ENCODE data around the gene PCDH9.
A peak's percentile ranks its signal among the peaks of the same experiment; 100 is the strongest.
"Not testable (repeated sequence)": the region's sequence is repeated elsewhere in the genome, so short reads cannot be mapped to it uniquely, and the experiment has no call there.

PCDH9 gene

GRCh38 chr13:67120872-67121531, 109.1 kb downstream of the PCDH9 start:
- Histone ChIP-seq H3K27me3 (ENCODE audit: control insufficient read depth, insufficient read depth, low read length) (no peaks in the 10 kb centered on the region), H3K9ac (ENCODE audit: low read depth, low read length) (peak overlapping the region; percentile 33), H3K4me3 (ENCODE audit: low read length) (no peak overlapping the region), H3K4me2 (ENCODE audit: low read length) (no peak overlapping the region), H3K36me3 (ENCODE audit: insufficient read depth, low read length) (no peaks in the 10 kb centered on the region), H3K9me3 (replicated peaks; ENCODE audit: low read length) (no peaks in the 10 kb centered on the region), H3K4me1 (ENCODE audit: control insufficient read depth, insufficient read depth, low read length) (peaks cover 40% of the 10 kb centered on the region)

GRCh38 chr13:67119481-67119894, 110.6 kb downstream of the PCDH9 start:
- Histone ChIP-seq H3K27me3 (ENCODE audit: control insufficient read depth, insufficient read depth, low read length) (no peaks in the 10 kb centered on the region), H3K9me3 (replicated peaks; ENCODE audit: low read length) (no peaks in the 10 kb centered on the region), H3K9ac (ENCODE audit: low read depth, low read length) (peak overlapping the region; percentile 29), H3K4me2 (ENCODE audit: low read length) (peak overlapping the region; percentile 4), H3K4me1 (ENCODE audit: control insufficient read depth, insufficient read depth, low read length) (peaks cover 32% of the 10 kb centered on the region), H3K4me3 (ENCODE audit: low read length) (no peak overlapping the region), H3K36me3 (ENCODE audit: insufficient read depth, low read length) (no peaks in the 10 kb centered on the region)

DNA sequence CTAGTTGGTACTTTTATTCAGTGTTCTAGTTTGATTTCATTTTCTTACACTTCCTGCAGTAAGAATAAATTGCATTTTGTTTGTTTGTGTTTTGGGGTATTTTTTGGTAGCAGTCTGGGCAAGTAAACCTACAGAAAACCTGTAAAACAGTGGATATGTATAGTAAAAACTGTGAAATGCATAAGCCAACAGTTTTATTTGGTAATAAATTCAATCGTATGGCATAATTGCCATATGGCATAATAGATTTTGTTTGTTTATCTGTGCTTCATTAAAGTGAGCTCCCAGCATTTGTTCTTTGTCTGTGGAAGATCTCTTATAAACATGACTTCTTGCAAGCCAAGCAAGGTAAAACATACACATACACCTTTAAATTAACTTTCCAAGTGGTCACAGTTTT, 111.9 kb downstream of the PCDH9 start:
- H3K4me3 ChIP-seq (ENCODE audit: low read length), result no peak overlapping the region
- no peak overlapping the region for H3K9ac ChIP-seq (ENCODE audit: low read depth, low read length)
- H3K27me3 ChIP-seq (ENCODE audit: control insufficient read depth, insufficient read depth, low read length), result no peaks in the 10 kb centered on the region
- no peaks in the 10 kb centered on the region for H3K36me3 ChIP-seq (ENCODE audit: insufficient read depth, low read length)
- H3K4me2 ChIP-seq (ENCODE audit: low read length), result no peak overlapping the region
- H3K9me3 ChIP-seq (replicated peaks; ENCODE audit: low read length), result no peaks in the 10 kb centered on the region
- H3K4me1 ChIP-seq (ENCODE audit: control insufficient read depth, insufficient read depth, low read length), result peaks cover 22% of the 10 kb centered on the region

DNA sequence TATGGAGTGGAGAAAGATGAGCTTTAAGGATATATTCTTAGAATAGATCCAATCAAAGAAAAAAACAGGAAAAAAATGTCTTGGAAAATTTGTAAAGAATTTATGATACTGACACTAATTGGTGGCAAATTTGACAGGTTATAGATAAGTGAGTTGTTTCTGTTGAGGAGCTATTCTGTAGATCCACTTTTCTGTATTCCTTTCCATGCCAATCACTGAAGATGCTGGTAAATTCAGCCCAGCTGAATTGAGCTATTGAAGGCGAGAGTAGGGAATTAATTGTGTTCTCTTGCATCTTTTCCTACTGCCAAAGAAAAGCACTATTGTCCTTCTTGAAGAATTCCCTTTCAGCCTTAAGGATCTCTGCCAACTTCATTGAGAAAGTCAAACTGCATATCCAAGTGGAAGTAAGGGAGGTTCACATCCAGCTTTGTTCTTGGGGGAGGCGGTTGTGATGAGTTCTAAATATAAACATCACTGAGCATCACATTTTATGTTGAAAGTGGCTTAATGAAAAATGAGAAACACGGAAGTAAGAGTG, 113.1 kb downstream of the PCDH9 start:
- no peaks in the 10 kb centered on the region for H3K27me3 ChIP-seq (ENCODE audit: control insufficient read depth, insufficient read depth, low read length)
- H3K9ac ChIP-seq (ENCODE audit: low read depth, low read length), result no peak overlapping the region
- no peak overlapping the region for H3K4me2 ChIP-seq (ENCODE audit: low read length)
- H3K4me1 ChIP-seq (ENCODE audit: control insufficient read depth, insufficient read depth, low read length), result peaks cover 19% of the 10 kb centered on the region
- H3K4me3 ChIP-seq (ENCODE audit: low read length), result no peak overlapping the region
- H3K9me3 ChIP-seq (replicated peaks; ENCODE audit: low read length), result no peaks in the 10 kb centered on the region
- no peaks in the 10 kb centered on the region for H3K36me3 ChIP-seq (ENCODE audit: insufficient read depth, low read length)

DNA sequence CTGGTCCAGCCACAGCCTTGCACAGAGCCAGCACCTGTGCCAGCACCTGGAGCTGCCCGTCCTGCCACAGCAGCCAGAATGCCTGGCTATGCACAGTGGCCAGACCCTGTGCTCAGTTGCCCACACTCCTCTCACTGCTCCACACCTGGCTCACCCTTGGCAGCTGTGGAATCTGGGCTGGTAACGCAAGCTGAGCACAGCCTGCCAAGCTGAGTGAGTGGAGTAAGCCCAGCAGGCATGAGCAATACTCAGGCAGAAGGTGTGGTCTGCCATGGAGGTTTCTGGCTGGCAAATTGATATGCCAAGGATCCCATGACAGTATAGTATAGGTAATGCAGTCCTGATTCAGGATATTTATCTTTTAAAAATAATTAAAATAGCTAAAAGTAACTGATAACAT, 122.2 kb downstream of the PCDH9 start:
- Histone ChIP-seq H3K4me3 (ENCODE audit: low read length) (no peak overlapping the region), H3K4me2 (ENCODE audit: low read length) (no peak overlapping the region), H3K4me1 (ENCODE audit: control insufficient read depth, insufficient read depth, low read length) (no peaks in the 10 kb centered on the region), H3K9me3 (replicated peaks; ENCODE audit: low read length) (no peaks in the 10 kb centered on the region), H3K9ac (ENCODE audit: low read depth, low read length) (no peak overlapping the region), H3K27me3 (ENCODE audit: control insufficient read depth, insufficient read depth, low read length) (no peaks in the 10 kb centered on the region), H3K36me3 (ENCODE audit: insufficient read depth, low read length) (no peaks in the 10 kb centered on the region)

GRCh38 chr13:67106502-67107057, 123.6 kb downstream of the PCDH9 start:
- no peak overlapping the region for H3K4me2 ChIP-seq (ENCODE audit: low read length)
- H3K36me3 ChIP-seq (ENCODE audit: insufficient read depth, low read length), result no peaks in the 10 kb centered on the region
- no peak overlapping the region for H3K9ac ChIP-seq (ENCODE audit: low read depth, low read length)
- H3K4me3 ChIP-seq (ENCODE audit: low read length), result no peak overlapping the region
- no peaks in the 10 kb centered on the region for H3K9me3 ChIP-seq (replicated peaks; ENCODE audit: low read length)
- H3K4me1 ChIP-seq (ENCODE audit: control insufficient read depth, insufficient read depth, low read length), result peaks cover 4% of the 10 kb centered on the region
- no peaks in the 10 kb centered on the region for H3K27me3 ChIP-seq (ENCODE audit: control insufficient read depth, insufficient read depth, low read length)

- Histone ChIP-seq H3K27me3 (ENCODE audit: control insufficient read depth, insufficient read depth, low read length) (no peaks in the 10 kb centered on the region), H3K9me3 (replicated peaks; ENCODE audit: low read length) (no peaks in the 10 kb centered on the region), H3K9ac (ENCODE audit: low read depth, low read length) (no peak overlapping the region), H3K4me1 (ENCODE audit: control insufficient read depth, insufficient read depth, low read length) (peaks cover 14% of the 10 kb centered on the region), H3K4me3 (ENCODE audit: low read length) (no peak overlapping the region), H3K4me2 (ENCODE audit: low read length) (no peak overlapping the region), H3K36me3 (ENCODE audit: insufficient read depth, low read length) (no peaks in the 10 kb centered on the region)
These were observed 128.2 kb downstream of the PCDH9 start for GRCh38 chr13:67101730-67102467.

DNA sequence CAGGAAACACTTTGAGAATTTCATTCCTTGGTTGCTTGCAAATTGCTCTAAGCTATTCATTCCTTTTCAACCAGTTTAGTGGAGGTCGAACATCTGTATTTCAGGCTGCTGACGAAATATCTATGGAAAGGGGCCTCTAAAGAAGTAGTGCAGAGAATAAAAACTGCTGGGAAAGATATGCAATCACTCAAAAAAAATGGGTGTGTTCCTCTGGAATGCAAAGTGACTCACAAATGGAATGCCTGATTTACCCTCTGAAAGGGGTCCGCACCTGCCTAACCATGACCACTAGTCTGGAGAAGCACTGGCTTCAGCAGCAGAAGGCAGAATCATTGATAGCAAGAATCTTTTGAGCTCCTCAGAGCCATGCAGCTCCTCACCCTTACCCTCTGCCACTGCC, 129.4 kb downstream of the PCDH9 start:
- H3K4me1 ChIP-seq (ENCODE audit: control insufficient read depth, insufficient read depth, low read length), result peaks cover 14% of the 10 kb centered on the region
- H3K27me3 ChIP-seq (ENCODE audit: control insufficient read depth, insufficient read depth, low read length), result no peaks in the 10 kb centered on the region
- no peaks in the 10 kb centered on the region for H3K36me3 ChIP-seq (ENCODE audit: insufficient read depth, low read length)
- no peak overlapping the region for H3K4me2 ChIP-seq (ENCODE audit: low read length)
- H3K4me3 ChIP-seq (ENCODE audit: low read length), result no peak overlapping the region
- H3K9me3 ChIP-seq (replicated peaks; ENCODE audit: low read length), result no peaks in the 10 kb centered on the region
- H3K9ac ChIP-seq (ENCODE audit: low read depth, low read length), result no peak overlapping the region

- Histone ChIP-seq H3K4me3 (ENCODE audit: low read length) (no peak overlapping the region), H3K27me3 (ENCODE audit: control insufficient read depth, insufficient read depth, low read length) (no peaks in the 10 kb centered on the region), H3K36me3 (ENCODE audit: insufficient read depth, low read length) (no peaks in the 10 kb centered on the region), H3K9me3 (replicated peaks; ENCODE audit: low read length) (no peaks in the 10 kb centered on the region), H3K4me2 (ENCODE audit: low read length) (no peak overlapping the region), H3K4me1 (ENCODE audit: control insufficient read depth, insufficient read depth, low read length) (peaks cover 14% of the 10 kb centered on the region), H3K9ac (ENCODE audit: low read depth, low read length) (no peak overlapping the region)
These were observed 130.6 kb downstream of the PCDH9 start for GRCh38 chr13:67099494-67099893.

DNA sequence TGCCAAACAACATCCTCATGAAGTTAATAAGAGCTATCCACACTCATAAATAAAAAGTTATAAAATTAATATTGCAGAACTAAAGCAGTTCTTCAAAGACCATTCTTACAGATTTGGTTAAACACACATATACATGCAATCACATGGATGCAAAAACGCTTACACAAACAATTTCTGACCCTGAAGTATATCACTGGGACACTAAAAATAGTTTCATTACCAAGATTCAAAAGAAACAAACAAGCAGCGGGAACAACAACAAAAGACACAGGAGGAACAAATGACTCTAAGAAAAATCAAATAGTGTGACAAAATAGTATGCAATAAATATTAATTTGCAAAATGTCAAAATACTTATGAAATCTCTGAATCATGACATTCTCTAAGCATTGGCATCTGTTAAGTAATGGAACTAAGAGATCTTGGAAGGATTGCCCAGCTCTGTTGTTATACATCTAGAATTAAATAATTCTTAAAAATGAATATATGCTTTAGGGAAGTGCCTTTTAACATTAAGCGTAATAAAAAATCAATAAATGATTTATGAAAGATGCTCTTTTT, 132.2 kb downstream of the PCDH9 start:
- Histone ChIP-seq H3K4me1 (ENCODE audit: control insufficient read depth, insufficient read depth, low read length) (peaks cover 14% of the 10 kb centered on the region), H3K9ac (ENCODE audit: low read depth, low read length) (no peak overlapping the region), H3K27me3 (ENCODE audit: control insufficient read depth, insufficient read depth, low read length) (no peaks in the 10 kb centered on the region), H3K4me3 (ENCODE audit: low read length) (no peak overlapping the region), H3K9me3 (replicated peaks; ENCODE audit: low read length) (no peaks in the 10 kb centered on the region), H3K36me3 (ENCODE audit: insufficient read depth, low read length) (no peaks in the 10 kb centered on the region), H3K4me2 (ENCODE audit: low read length) (no peak overlapping the region)

- H3K4me2 ChIP-seq (ENCODE audit: low read length); H3K4me3 ChIP-seq (ENCODE audit: low read length); H3K9me3 ChIP-seq (replicated peaks; ENCODE audit: low read length); H3K27me3 ChIP-seq (ENCODE audit: control insufficient read depth, insufficient read depth, low read length); H3K36me3 ChIP-seq (ENCODE audit: insufficient read depth, low read length); H3K9ac ChIP-seq (ENCODE audit: low read depth, low read length): not testable (repeated sequence)
- peaks cover 11% of the 10 kb centered on the region for H3K4me1 ChIP-seq (ENCODE audit: control insufficient read depth, insufficient read depth, low read length)
These were observed 133.2 kb downstream of the PCDH9 start for GRCh38 chr13:67096893-67097292.
